Mesenteric fat pad (tissue), 1 donor: ENCODE measurements around the gene FYN. TPM values are rescaled to one million over a fixed set of nuclear protein-coding genes. Genes with fewer than 3 reads are reported as not detected.
"Not testable (repeated sequence)": the region's sequence is repeated elsewhere in the genome, so short reads cannot be mapped to it uniquely, and the experiment has no call there.

Experiments used
- DNase-seq: peaks from one replicate; pipeline ENCODE4 v3.0.0-alpha.2; 2020; ENCODE audit warnings: low spot score
- total RNA-seq: library from RNA; stranded (reverse); fragmentation: NEBNext Ultra II Directional; extraction: Animal tissue kit (Norgen Biotek cat#: 25700); gene quantifications from one replicate; pipeline ENCODE4 v1.2.1, GENCODE V29; 2021
- donor health status: DM: yes; HTN: yes; CAD: no.

Gene FYN
- total RNA-seq, 1 donor from 2014 or later, result 183 TPM

DNA sequence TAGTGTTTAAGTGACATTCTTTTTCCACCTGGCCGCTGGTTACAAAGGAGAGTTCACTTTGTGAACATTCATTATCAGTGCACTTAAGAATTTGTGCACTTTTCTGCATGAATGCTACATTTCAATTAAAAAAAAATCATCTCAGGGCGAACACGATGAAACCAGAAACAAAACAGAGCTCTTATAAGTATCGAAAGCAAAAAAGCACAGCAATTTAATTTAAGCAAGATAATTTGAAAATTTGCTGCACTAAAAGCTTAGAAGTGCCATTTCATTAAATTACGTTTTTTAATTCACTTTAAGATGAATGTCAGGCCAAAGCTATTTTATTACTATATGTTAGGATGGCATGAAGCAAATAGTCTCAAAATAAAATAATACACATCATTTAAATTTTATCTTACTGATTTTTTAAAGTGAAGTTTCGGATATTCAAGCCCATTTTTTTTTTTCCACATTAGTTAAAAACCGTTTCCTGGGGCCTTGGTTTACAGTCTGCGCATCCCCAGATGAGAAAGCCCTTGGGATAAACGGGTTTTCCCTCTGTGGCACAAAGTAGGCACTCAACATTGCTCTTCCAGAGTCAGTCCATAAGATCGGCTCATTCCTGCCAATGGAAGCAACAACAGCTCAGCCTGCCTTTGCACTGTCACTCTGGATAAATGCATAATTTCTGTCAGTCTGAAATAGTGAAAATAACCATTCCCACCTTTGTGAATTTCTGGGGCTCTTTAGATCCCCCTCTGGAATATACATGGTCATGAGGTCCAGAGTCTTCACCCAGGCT is 80.1 kb downstream of the FYN start:
- DNase-seq, result no peak

- DNase-seq, result no peak
Measured at GRCh38 chr6:111792241-111792640, 81.0 kb downstream of the FYN start.

DNA sequence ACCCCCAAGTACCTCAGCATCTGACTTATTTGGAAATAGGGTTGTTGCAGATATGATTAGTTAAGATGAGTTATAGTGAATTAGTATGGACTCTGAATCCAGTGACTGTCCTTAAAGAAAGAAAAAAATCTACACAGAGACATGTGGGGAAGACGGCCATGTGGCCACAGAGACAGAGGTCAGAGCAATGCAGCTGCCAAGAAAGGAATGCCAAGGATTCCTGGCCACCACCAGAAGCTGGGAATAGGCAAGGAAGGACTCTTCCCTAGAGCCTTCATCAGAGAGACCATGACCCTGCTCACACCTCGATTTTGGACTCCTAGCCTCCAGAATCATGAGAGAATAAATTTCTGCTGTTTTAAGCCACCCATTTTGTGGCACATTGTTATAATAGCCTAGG is 81.8 kb downstream of the FYN start:
- no peak for DNase-seq

GRCh38 chr6:111789598-111789997 is 83.7 kb downstream of the FYN start:
- DNase-seq, result no peak

GRCh38 chr6:111788379-111789276 is 84.6 kb downstream of the FYN start:
- DNase-seq, result no peak

DNA sequence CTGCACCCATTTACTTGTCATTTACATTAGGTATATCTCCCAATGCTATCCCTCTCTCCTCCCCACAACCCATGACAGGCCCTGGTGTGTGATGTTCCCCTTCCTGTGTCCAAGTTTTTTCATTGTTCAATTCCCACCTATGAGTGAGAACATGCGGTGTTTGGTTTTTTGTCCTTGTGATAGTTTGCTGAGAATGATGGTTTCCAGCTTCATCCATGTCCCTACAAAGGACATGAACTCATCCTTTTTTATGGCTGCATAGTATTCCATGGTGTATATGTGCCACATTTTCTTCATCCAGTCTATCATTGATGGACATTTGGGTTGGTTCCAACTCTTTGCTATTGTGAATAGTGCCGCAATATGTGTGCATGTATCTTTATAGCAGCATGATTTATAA is 87.1 kb downstream of the FYN start:
- not testable (repeated sequence) for DNase-seq

GRCh38 chr6:111784433-111784832 is 88.8 kb downstream of the FYN start:
- no peak for DNase-seq

DNA sequence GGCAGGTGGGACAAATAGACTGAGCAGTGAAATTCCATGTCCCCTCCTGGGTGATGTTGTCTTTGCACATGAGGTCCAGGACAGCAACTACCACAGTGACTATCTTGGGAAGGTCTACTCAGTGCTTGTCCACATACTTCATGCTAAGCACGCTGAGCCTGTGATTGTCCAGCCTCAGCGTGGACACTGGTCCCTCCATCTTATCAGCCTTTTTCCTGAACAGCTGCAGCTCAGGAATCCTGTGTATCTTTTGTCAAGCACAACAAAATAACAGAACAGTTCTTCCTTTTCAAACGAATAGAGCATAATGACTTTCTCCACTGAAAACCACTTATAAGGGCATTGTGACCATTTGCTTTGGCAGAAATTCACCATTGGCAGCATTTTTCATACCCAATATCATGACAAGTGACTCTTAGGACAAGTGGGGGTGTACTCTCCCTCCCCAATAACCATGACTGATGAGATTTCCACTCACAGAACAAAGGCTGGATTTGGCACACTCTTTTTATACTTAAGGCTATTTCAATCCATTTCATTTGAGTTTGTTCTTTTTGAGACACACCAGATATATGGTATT is 90.3 kb downstream of the FYN start:
- no peak for DNase-seq

- no peak for DNase-seq
Measured at GRCh38 chr6:111782192-111782809, 91.0 kb downstream of the FYN start.

DNA sequence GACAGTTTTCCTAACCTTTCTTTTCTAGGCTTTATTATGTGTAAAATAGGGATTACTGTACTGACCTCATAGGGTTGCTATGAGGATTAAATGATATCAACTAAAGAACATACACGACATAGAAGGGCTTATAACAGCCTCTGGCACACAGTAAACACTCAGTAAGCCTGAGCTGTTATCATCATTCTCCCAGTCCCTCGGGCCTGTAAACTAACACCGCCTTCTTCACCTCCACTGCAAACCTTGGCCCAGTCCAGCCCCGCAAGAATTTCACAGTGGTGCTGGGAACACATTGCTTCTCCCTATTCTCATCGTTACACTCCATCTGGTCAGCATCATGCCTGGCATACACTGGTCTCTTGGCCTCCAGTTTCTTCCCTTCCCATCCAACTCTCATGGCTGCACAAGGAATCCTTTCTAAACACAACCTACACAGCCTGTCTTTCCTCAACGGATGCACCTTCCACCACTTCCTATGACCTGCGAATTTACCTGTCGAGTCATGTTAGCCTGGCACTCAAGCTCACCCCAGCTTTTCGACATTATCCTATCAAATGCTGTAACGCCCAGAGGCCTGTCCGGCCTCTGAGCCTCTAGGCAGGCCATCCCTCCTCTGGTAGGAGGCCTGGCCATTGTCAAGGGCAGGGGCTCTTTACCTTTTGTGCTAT is 92.1 kb downstream of the FYN start:
- DNase-seq, result no peak

GRCh38 chr6:111780393-111780792 is 92.9 kb downstream of the FYN start:
- DNase-seq, result no peak

DNA sequence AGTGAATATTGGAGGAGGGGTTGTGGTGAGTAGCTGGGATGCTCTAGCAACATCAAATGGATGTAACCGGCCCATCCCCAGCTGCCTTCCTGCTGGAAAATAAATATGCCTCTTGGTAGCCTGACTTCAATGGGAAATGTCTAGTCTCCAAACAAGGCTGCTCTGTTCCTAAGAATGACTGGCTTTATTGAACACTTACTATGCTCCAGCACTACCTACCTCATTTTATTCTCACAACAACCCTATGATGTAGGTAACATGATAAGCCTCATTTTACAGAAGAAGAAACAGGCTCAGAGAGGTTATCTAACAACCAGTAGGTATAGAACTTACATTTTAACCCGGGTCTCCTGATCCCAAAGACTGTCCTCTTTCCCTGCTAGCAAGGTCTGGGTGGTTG is 93.6 kb downstream of the FYN start:
- no peak for DNase-seq

DNA sequence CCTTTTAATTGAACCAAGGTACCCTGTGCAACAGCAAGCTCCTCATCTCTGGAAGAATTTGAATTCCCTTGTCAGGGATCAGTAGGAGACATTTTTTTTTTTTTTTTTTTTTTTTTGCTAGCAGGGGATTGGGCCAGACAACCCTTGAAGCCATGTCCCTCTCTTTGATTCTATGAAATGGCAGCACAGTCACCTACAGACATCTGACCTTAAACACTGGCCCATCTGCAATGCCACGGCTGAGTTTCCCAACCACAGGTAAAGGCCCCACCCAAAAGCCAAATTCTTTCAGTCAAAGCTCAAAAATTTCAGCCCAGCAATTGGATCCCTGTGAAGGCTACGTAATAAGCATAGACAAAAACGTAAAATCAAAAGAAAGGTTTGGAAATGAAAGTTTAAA is 94.2 kb downstream of the FYN start:
- no peak for DNase-seq

GRCh38 chr6:111777357-111777756 is 95.9 kb downstream of the FYN start:
- DNase-seq, result no peak

DNA sequence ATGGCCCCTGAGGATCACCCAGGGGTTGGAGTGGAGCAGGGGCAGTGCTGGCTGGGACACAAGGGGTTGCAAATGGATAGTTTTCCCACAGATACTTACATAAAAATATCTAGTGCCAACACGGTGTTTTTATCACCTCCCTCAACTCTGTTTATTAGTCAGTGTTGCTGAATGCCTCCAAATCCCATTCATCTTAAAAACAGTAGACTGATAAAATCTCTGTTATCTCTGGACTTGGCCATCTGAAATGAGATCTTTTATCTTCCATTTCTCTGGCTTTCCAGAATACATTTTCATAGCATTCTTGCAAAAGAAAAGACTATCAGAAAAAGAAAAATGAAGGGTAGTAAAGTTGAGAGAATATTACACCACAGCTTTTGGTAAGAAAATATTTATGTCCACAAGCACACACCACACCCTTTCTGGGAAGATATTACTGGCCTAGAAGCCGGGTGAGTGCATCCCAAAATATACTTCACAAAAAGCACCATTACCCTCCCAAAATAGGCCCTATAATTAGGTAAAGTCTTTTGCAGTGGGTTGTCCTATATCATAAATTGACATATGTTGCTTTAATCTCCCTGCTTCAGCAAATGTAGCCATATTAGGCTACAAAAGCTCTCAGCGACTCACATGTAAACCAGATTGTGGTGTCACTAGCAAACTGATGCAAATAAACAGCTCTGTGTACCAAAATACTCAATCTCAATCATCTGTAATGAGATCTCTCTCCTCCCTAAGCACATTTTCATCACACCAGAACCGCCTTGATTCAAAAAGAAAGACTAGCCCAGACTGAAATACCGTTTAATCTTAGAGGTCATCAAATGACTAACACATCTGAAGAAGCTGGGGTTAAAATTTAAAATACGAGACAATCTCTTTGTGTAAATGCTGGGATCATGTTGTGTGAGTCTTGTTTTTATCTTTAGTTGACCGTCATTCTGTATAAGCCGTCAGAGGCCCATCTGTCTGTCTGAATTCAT is 96.7 kb downstream of the FYN start:
- DNase-seq, result no peak

GRCh38 chr6:111775145-111775922 is 97.9 kb downstream of the FYN start:
- no peak for DNase-seq

DNA sequence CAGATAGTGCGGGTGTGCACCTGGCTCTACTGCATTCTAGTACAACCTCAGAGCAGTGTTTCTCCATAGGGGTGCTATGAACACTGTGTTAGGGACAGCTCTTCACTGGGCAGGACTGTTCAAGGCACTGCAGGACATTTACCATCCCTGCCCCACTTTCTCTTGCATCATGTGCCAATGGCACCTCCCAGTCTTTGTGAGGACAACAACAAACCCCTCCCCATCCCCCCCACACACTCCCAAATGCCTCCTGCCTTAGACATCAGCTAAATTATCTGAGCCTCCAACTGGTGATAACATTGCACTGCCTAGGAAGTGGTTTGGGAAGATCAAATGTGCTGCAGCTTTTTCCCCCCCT is 98.9 kb downstream of the FYN start:
- no peak for DNase-seq

- DNase-seq, result no peak
Measured at GRCh38 chr6:111773501-111774345, 99.5 kb downstream of the FYN start.
